OCI-LY7 (cell line): ENCODE data around the gene MSRB3. TPM values are rescaled to one million over a fixed set of nuclear protein-coding genes. Genes with fewer than 3 reads are reported as not detected.

Source experiments
- BruUV-seq: library from RNA; stranded (reverse); fragments of 400-500 nt; replicated peaks from 2 replicates; lab custom pipeline; 2021; lab: Mats Ljungman, UMichigan
- CTCF ChIA-PET: fragments of 300-600 bp; sonication (Branson Sonifier 250); formaldehyde crosslinking; loops from one replicate; lab custom pipeline; 2022; ENCODE audit warnings: antibody characterized with exemption; ENCODE audit not compliant: unreplicated experiment; lab: Charles Lee
- POLR2A ChIA-PET: fragments of 300-600 bp; sonication (Branson Sonifier 250); formaldehyde crosslinking; loops from one replicate; lab custom pipeline; 2022; ENCODE audit warnings: antibody characterized with exemption; lab: Charles Lee
- DNase-seq: peaks from one replicate; pipeline ENCODE4 v3.0.0-alpha.2; 2015; ENCODE audit warnings: low spot score
- H2AFZ ChIP-seq: fragments of 200-600 bp; sonication (generic), shearing (Covaris generic); 2 replicates; pipeline ENCODE4 v1.6.1; 2014; ENCODE audit warnings: mild to moderate bottlenecking, antibody characterized with exemption, low read length, moderate library complexity
- H3K27ac ChIP-seq: fragments of 200-600 bp; sonication (generic); 2 replicates; pipeline ENCODE4 v1.5.1; 2014; ENCODE audit warnings: mixed run types, low read depth, mild to moderate bottlenecking, moderate library complexity, low read length, inconsistent platforms; ENCODE audit not compliant: poor library complexity, severe bottlenecking
- H3K36me3 ChIP-seq: fragments of 200-600 bp; sonication (generic); 2 replicates; pipeline ENCODE4 v1.6.1; 2014; ENCODE audit warnings: mild to moderate bottlenecking, antibody characterized with exemption, low read length, moderate library complexity, mixed read lengths; ENCODE audit not compliant: insufficient read depth
- H3K4me1 ChIP-seq: fragments of 200-600 bp; sonication (generic); 2 replicates; pipeline ENCODE4 v1.5.1; 2014; ENCODE audit warnings: mild to moderate bottlenecking, low read length; ENCODE audit not compliant: insufficient read depth, poor library complexity, severe bottlenecking
- H3K4me2 ChIP-seq: fragments of 200-600 bp; sonication (generic); 2 replicates; pipeline ENCODE4 v1.6.1; 2014; ENCODE audit warnings: mild to moderate bottlenecking, low read length
- H3K4me3 ChIP-seq: fragments of 200-600 bp; sonication (generic); 2 replicates; pipeline ENCODE4 v1.5.1; 2014; ENCODE audit warnings: mild to moderate bottlenecking, low read depth, low read length; ENCODE audit not compliant: poor library complexity, severe bottlenecking
- H3K79me2 ChIP-seq: fragments of 200-600 bp; sonication (generic); 2 replicates; pipeline ENCODE4 v1.6.1; 2016; ENCODE audit warnings: low read depth, mild to moderate bottlenecking, low read length, moderate library complexity, mixed read lengths; ENCODE audit not compliant: insufficient read depth
- H3K9me2 ChIP-seq: fragments of 200-600 bp; sonication (generic); 2 replicates; pipeline ENCODE4 v1.6.1; 2016; ENCODE audit warnings: mild to moderate bottlenecking, low read length, mixed read lengths; ENCODE audit not compliant: insufficient read depth
- H3K9me3 ChIP-seq: fragments of 200-600 bp; sonication (generic); 2 replicates; pipeline ENCODE4 v1.6.1; 2014; ENCODE audit warnings: mild to moderate bottlenecking, mixed run types, low read length, mixed read lengths
- H4K20me1 ChIP-seq: fragments of 200-600 bp; sonication (generic); 2 replicates; pipeline ENCODE4 v1.6.1; 2014; ENCODE audit warnings: mild to moderate bottlenecking, antibody characterized with exemption, low read length, moderate library complexity, mixed read lengths; ENCODE audit not compliant: insufficient read depth
- CTCF ChIP-seq: fragments of 200-600 bp; sonication (generic); conservative IDR thresholded peaks from 2 replicates; pipeline ENCODE4 v1.5.1; 2014; ENCODE audit warnings: mild to moderate bottlenecking, antibody characterized with exemption, low read length, moderate library complexity, mixed read lengths
- EZH2phosphoT487 ChIP-seq: fragments of 200-600 bp; sonication (generic); IDR thresholded peaks from 2 replicates; pipeline ENCODE4 v1.6.1; 2018; ENCODE audit warnings: low read depth, borderline replicate concordance, mild to moderate bottlenecking, mixed run types, antibody characterized with exemption, low read length, moderate library complexity, mixed read lengths
- intact Hi-C: fragments of 100-400 bp; cut with micrococcal nuclease; formaldehyde crosslinking; loops from one replicate; pipeline ENCODE4 v1.10.0; 2022; ENCODE audit not compliant: unreplicated experiment
- total RNA-seq, 2 experiments: library from RNA; depleted of rRNA in 1 of 2; stranded (reverse); fragments of >200 nt in 1 of 2; shearing (Covaris generic) in 1 of 2; gene quantifications; 2 replicates each; pipeline ENCODE4 v1.2.3, GENCODE V29; 2014 to 2022

MSRB3 gene
- total RNA-seq, 2 experiments from 2014 or later = not detected

GRCh38 chr12:65403188-65403587 lies 124.7 kb downstream of the MSRB3 start:
- TF ChIP-seq EZH2phosphoT487 = no peak
- no peak for TF ChIP-seq CTCF
- DNase-seq = no peak
- Histone ChIP-seq H3K27ac (no peak overlapping the region), H3K79me2 (no peaks in the 10 kb centered on the region), H2AFZ (no peak overlapping the region), H3K9me3 (no peaks in the 10 kb centered on the region), H3K4me1 (no peaks in the 10 kb centered on the region), H3K36me3 (no peaks in the 10 kb centered on the region), H3K4me2 (no peak overlapping the region), H4K20me1 (no peaks in the 10 kb centered on the region), H3K4me3 (no peak overlapping the region), H3K9me2 (no peaks in the 10 kb centered on the region)
- POLR2A ChIA-PET = no interaction called here
- BruUV-seq = no TSS peak
- intact Hi-C loops = no loop called here
- CTCF ChIA-PET = no interaction called here

GRCh38 chr12:65407388-65408149 lies 129.1 kb downstream of the MSRB3 start:
- Histone ChIP-seq H3K4me1 (no peaks in the 10 kb centered on the region), H2AFZ (no peak overlapping the region), H3K79me2 (no peaks in the 10 kb centered on the region), H3K9me2 (no peaks in the 10 kb centered on the region), H3K4me3 (no peak overlapping the region), H3K27ac (no peak overlapping the region), H4K20me1 (no peaks in the 10 kb centered on the region), H3K9me3 (no peaks in the 10 kb centered on the region), H3K36me3 (no peaks in the 10 kb centered on the region), H3K4me2 (no peak overlapping the region)
- POLR2A ChIA-PET = interaction anchor here (0.8 kb wide), 1 partner anchor 12 kb away, joined by 3 read pairs; no protein-coding TSS in a partner anchor
- CTCF ChIA-PET = no interaction called here
- TF ChIP-seq EZH2phosphoT487 (no peak), CTCF (no peak)
- intact Hi-C loops = no loop called here
- no peak for DNase-seq
- no TSS peak for BruUV-seq

GRCh38 chr12:65408441-65408840 lies 130.0 kb downstream of the MSRB3 start:
- Histone ChIP-seq H3K4me2 (no peak overlapping the region), H3K27ac (no peak overlapping the region), H2AFZ (no peak overlapping the region), H3K9me2 (no peaks in the 10 kb centered on the region), H3K4me3 (no peak overlapping the region), H3K4me1 (no peaks in the 10 kb centered on the region), H4K20me1 (no peaks in the 10 kb centered on the region), H3K36me3 (no peaks in the 10 kb centered on the region), H3K79me2 (no peaks in the 10 kb centered on the region), H3K9me3 (no peaks in the 10 kb centered on the region)
- ChIA-PET CTCF (no interaction called here), POLR2A (no interaction called here)
- DNase-seq = no peak
- intact Hi-C loops = no loop called here
- no TSS peak for BruUV-seq
- TF ChIP-seq CTCF = no peak
